AG08396 (cell line): ENCODE measurements around the gene METTL17.
A peak's percentile ranks its signal among the peaks of the same experiment; 100 is the strongest.
"Not testable (repeated sequence)": the region's sequence is repeated elsewhere in the genome, so short reads cannot be mapped to it uniquely, and the experiment has no call there.

Experiments
- DNase-seq: peaks from one replicate; pipeline ENCODE4 v3.0.0; 2012; ENCODE audit warnings: low spot score, mixed read lengths

METTL17 gene

GRCh38 chr14:20989787-20990600 lies at the start of gene METTL17:
Gene METTL17 (plus strand): TSS chr14:20989980. CDS start chr14:20990003, 23 bp downstream.
- peak; percentile 89 for DNase-seq

GRCh38 chr14:20945146-20945545 lies 44.6 kb upstream of the METTL17 start:
- DNase-seq, result not testable (repeated sequence)

- not testable (repeated sequence) for DNase-seq
These were observed 43.1 kb upstream of the METTL17 start for GRCh38 chr14:20946707-20947106.

GRCh38 chr14:20954736-20955537 lies 34.8 kb upstream of the METTL17 start, which contains the start of gene RNASE2:
Gene RNASE2 (plus strand): TSS chr14:20955487. CDS start chr14:20955772, 285 bp downstream.
- DNase-seq, result not testable (repeated sequence)

GRCh38 chr14:20955538-20955873 lies 34.3 kb upstream of the METTL17 start:
- DNase-seq, result not testable (repeated sequence)

GRCh38 chr14:20956376-20956976 lies 33.3 kb upstream of the METTL17 start:
- no peak for DNase-seq

GRCh38 chr14:20958946-20959345 lies 30.8 kb upstream of the METTL17 start:
- DNase-seq, result not testable (repeated sequence)

GRCh38 chr14:20969336-20969735 lies 20.4 kb upstream of the METTL17 start:
- DNase-seq, result no peak

- DNase-seq, result no peak
These were observed 19.2 kb upstream of the METTL17 start for GRCh38 chr14:20970647-20970982.

GRCh38 chr14:20970983-20971704 lies 18.6 kb upstream of the METTL17 start:
- peak; percentile 89 for DNase-seq

- no peak for DNase-seq
These were observed 18.1 kb upstream of the METTL17 start for GRCh38 chr14:20971705-20972021.

- no peak for DNase-seq
These were observed 16.3 kb upstream of the METTL17 start for GRCh38 chr14:20973501-20973900.

- DNase-seq, result no peak
These were observed 13.5 kb upstream of the METTL17 start for GRCh38 chr14:20976291-20976690.

- no peak for DNase-seq
These were observed 11.1 kb upstream of the METTL17 start for GRCh38 chr14:20978687-20979086.

GRCh38 chr14:20980906-20981305 lies 8.9 kb upstream of the METTL17 start:
- no peak for DNase-seq

- DNase-seq, result no peak
These were observed 7.0 kb upstream of the METTL17 start for GRCh38 chr14:20982646-20983369.

GRCh38 chr14:20985650-20986049 lies 4.1 kb upstream of the METTL17 start:
- not testable (repeated sequence) for DNase-seq

- DNase-seq, result peak; percentile 84
These were observed 3.0 kb upstream of the METTL17 start for GRCh38 chr14:20986811-20987210.

- DNase-seq, result no peak
These were observed 886 bp upstream of the METTL17 start for GRCh38 chr14:20988717-20989470.

GRCh38 chr14:20989471-20989786 lies 351 bp upstream of the METTL17 start:
- no peak for DNase-seq

GRCh38 chr14:20996521-20996920 lies 6.7 kb downstream of the METTL17 start:
- DNase-seq, result no peak
